Smooth muscle cell (in vitro differentiated cells): ENCODE measurements around the gene GNL1. TPM values are rescaled to one million over a fixed set of nuclear protein-coding genes. Genes with fewer than 3 reads are reported as not detected.

Experiments used
- DNase-seq: peaks from one replicate; lab custom pipeline; 2025; ENCODE audit not compliant: unreplicated experiment; lab: John Stamatoyannopoulos, UW
- H2AFZ ChIP-seq: fragments of 200-600 bp; sonication (generic); 2 replicates; pipeline ENCODE4 v1.6.0; 2016; ENCODE audit warnings: antibody characterized with exemption, low read depth, mild to moderate bottlenecking
- H3F3A ChIP-seq: fragments of 200-600 bp; sonication (generic); 2 replicates; pipeline ENCODE4 v1.6.0; 2017; ENCODE audit warnings: antibody characterized with exemption, low read depth
- H3K27ac ChIP-seq: fragments of 200-600 bp; sonication (generic); 2 replicates; pipeline ENCODE4 v1.5.1; 2016; ENCODE audit warnings: low read depth, mild to moderate bottlenecking
- H3K27me3 ChIP-seq: fragments of 200-600 bp; sonication (generic); 2 replicates; pipeline ENCODE4 v1.6.1; 2016; ENCODE audit warnings: low read depth, mild to moderate bottlenecking
- H3K36me3 ChIP-seq: fragments of 200-600 bp; sonication (generic); 2 replicates; pipeline ENCODE4 v1.5.1; 2016; ENCODE audit warnings: low read depth
- H3K4me1 ChIP-seq: fragments of 200-600 bp; sonication (generic); 2 replicates; pipeline ENCODE4 v1.5.1; 2016; ENCODE audit warnings: low read depth
- H3K4me2 ChIP-seq: fragments of 200-600 bp; sonication (generic); 2 replicates; pipeline ENCODE4 v1.6.0; 2016; ENCODE audit warnings: mild to moderate bottlenecking
- H3K4me3 ChIP-seq: fragments of 200-600 bp; sonication (generic); 2 replicates; pipeline ENCODE4 v1.5.1; 2016; ENCODE audit warnings: mild to moderate bottlenecking
- H3K79me2 ChIP-seq: fragments of 200-600 bp; sonication (generic); 2 replicates; pipeline ENCODE4 v1.6.0; 2016; ENCODE audit warnings: low read depth, mild to moderate bottlenecking
- H3K9ac ChIP-seq: fragments of 200-600 bp; sonication (generic); 2 replicates; pipeline ENCODE4 v1.6.0; 2016; ENCODE audit warnings: low read depth
- H3K9me3 ChIP-seq: fragments of 200-600 bp; sonication (generic); replicated peaks from 2 replicates; pipeline ENCODE4 v1.5.1; 2016; ENCODE audit warnings: low read depth
- H4K20me1 ChIP-seq: fragments of 200-600 bp; sonication (generic); 2 replicates; pipeline ENCODE4 v1.6.0; 2016; ENCODE audit warnings: low read depth
- WGBS: methylation state at CpG from one replicate; pipeline ENCODE4 v1.1.7; 2016; ENCODE audit warnings: low lambda C conversion rate; 5-methylcytosine and 5-hydroxymethylcytosine counted together
- polyA plus RNA-seq: library from polyadenylated mRNA; unstranded; fragments of >200 nt; fragmentation: Nextera tagmentation; extraction: Ambion mirVana; gene quantifications from 2 replicates; pipeline ENCODE4 v1.2.1, GENCODE V29; 2016
- total RNA-seq: library from RNA; depleted of rRNA; stranded (reverse); fragments of >200 nt; gene quantifications from 2 replicates; pipeline ENCODE4 v1.2.3, GENCODE V29; 2014
- TF ChIP-seq, protein P1 (sequence below): fragments of 200-600 bp; sonication (generic); IDR thresholded peaks from 2 replicates; pipeline ENCODE4 v1.5.1; 2017; ENCODE audit warnings: borderline replicate concordance, mild to moderate bottlenecking, antibody characterized with exemption; ENCODE audit not compliant: insufficient read depth, poor library complexity, severe bottlenecking

Gene GNL1, protein sequence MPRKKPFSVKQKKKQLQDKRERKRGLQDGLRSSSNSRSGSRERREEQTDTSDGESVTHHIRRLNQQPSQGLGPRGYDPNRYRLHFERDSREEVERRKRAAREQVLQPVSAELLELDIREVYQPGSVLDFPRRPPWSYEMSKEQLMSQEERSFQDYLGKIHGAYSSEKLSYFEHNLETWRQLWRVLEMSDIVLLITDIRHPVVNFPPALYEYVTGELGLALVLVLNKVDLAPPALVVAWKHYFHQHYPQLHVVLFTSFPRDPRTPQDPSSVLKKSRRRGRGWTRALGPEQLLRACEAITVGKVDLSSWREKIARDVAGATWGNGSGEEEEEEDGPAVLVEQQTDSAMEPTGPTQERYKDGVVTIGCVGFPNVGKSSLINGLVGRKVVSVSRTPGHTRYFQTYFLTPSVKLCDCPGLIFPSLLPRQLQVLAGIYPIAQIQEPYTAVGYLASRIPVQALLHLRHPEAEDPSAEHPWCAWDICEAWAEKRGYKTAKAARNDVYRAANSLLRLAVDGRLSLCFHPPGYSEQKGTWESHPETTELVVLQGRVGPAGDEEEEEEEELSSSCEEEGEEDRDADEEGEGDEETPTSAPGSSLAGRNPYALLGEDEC
- total RNA-seq (16.5 and 27.2 TPM in 2 replicates), polyA plus RNA-seq (92.7 and 104 TPM in 2 replicates)

DNA sequence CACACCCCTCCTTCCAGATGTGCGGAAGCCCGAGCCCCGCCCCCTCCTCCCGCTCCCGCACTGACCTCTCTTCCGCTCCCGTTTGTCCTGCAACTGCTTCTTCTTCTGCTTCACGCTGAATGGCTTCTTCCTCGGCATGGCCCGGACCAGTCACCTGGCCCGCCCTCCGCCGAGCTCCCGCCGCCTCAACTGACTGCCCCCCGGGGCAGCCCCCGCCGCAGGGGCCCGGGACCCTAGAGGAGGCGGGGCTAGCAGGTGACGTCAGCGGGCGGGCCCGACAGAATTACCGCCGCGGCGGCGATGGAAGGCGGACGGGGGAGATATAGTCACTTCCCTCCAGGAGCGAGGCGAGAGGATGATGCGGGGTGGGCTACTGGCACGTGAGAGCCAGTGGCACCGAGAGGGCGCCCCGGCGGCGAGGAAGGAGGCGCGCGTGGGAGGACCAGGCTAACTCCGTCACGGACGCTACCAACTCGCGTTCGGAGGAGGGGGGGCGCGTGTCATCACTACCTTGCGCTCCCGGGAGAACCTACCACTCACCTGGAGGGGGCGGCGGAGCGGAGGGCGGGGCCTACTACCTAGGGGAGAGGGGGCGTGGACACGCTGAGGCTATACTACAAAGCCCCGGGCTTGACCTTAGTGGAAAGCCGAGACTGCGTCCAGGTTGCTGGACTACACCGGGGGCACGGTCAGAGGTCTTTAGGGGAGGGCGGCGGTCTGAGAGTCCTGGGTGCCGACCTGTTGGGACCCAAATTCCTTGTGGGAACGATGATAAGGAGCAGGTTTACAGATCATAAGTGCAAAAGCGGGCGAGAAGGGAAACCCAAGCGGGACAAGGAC, at the start of gene GNL1:
Gene GNL1 (minus strand): TSS at position 424 of the 840 bp plus-strand sequence. CDS start 286 bp downstream, at position 138.
- under 1% methylated on average over 56 of the region's 71 CpGs for WGBS
- H3K9me3 ChIP-seq: no peaks in the 10 kb centered on the region
- H2AFZ ChIP-seq: peak within 1 kb of the TSS; percentile 79
- H3K4me3 ChIP-seq: peak within 1 kb of the TSS; percentile 88
- H3K27ac ChIP-seq: peak within 1 kb of the TSS; percentile 99
- H3K9ac ChIP-seq: peak within 1 kb of the TSS; percentile 97
- H3K4me1 ChIP-seq: peaks cover 12% of the 10 kb centered on the region
- H4K20me1 ChIP-seq: peaks cover 7% of the 10 kb centered on the region
- H3K4me2 ChIP-seq: peak within 1 kb of the TSS; percentile 96
- no peaks in the 10 kb centered on the region for H3K27me3 ChIP-seq
- DNase-seq: peak; percentile 97
- H3K36me3 ChIP-seq: no peaks in the 10 kb centered on the region
- TF ChIP-seq, protein P1, sequence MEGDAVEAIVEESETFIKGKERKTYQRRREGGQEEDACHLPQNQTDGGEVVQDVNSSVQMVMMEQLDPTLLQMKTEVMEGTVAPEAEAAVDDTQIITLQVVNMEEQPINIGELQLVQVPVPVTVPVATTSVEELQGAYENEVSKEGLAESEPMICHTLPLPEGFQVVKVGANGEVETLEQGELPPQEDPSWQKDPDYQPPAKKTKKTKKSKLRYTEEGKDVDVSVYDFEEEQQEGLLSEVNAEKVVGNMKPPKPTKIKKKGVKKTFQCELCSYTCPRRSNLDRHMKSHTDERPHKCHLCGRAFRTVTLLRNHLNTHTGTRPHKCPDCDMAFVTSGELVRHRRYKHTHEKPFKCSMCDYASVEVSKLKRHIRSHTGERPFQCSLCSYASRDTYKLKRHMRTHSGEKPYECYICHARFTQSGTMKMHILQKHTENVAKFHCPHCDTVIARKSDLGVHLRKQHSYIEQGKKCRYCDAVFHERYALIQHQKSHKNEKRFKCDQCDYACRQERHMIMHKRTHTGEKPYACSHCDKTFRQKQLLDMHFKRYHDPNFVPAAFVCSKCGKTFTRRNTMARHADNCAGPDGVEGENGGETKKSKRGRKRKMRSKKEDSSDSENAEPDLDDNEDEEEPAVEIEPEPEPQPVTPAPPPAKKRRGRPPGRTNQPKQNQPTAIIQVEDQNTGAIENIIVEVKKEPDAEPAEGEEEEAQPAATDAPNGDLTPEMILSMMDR: no peak
- H3K79me2 ChIP-seq: peaks cover 52% of the 10 kb centered on the region
- H3F3A ChIP-seq: no peaks in the 10 kb centered on the region

DNA sequence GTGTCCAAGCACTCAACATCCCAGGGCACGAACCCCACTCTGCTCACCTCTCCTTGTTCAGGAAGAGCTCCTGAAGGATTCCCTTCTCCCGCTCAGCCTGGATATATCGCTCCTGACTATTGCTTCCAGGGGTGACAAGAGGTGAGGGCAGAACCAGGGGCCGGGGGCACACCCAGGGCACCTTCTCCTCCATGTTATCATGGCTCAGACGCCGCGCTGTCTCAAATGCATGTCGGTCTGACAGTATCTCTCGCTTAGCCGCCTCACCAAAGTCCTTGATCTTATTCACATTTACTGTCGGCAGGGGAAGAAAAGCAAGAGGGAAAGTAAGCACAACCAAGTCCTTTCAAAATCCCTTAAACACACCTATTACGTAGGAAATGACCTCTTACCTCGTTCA, 47.7 kb upstream of the GNL1 start:
- H3K27ac ChIP-seq: no peak overlapping the region
- no peak overlapping the region for H3K4me3 ChIP-seq
- peaks cover 15% of the 10 kb centered on the region for H3K79me2 ChIP-seq
- no peaks in the 10 kb centered on the region for H3K27me3 ChIP-seq
- H3F3A ChIP-seq: peaks cover 54% of the 10 kb centered on the region
- no peaks in the 10 kb centered on the region for H3K4me1 ChIP-seq
- DNase-seq: no peak
- no peak overlapping the region for H3K4me2 ChIP-seq
- no peaks in the 10 kb centered on the region for H3K9me3 ChIP-seq
- no peak overlapping the region for H3K9ac ChIP-seq
- H2AFZ ChIP-seq: no peak overlapping the region
- TF ChIP-seq, protein P1: no peak
- H4K20me1 ChIP-seq: peaks cover 94% of the 10 kb centered on the region
- WGBS: 98% methylated on average over 13 of the region's 13 CpGs
- H3K36me3 ChIP-seq: peaks cover 39% of the 10 kb centered on the region

DNA sequence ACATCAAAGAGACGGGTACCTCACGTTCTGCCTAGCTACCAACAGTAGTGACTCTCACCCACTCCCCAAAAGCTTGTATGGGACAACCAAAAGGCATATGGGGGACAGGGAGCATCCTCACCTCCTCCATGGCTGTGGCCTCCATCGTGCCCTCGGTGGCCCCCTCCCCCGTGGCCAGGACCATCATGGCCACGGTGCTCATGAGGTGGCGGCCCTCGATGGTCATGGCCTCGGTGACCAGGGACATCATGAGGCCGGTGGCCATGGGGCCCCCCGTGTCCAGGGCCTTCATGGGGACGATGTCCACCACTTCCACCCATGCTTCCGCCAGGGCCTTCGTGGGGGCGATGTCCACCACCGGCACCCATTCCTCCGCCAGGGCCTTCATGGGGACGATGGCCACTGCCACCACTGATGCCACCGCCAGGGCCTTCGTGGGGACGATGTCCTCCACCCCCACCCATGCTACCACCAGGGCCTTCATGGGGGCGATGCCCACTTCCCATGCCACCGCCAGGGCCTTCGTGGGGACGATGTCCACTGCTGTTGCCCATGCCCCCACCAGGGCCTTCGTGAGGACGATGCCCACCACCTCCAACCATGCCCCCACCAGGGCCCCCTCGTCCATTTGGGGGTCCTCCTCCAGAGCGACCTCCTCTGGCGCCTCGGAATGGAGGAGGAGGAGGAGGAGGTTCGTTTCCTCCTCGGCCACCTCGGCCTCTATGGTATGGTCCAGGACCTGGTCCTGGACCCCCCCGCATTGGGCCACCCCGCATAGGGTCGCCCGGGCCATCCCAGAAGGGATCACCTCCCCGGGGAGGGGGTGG, 45.7 kb upstream of the GNL1 start:
- peaks cover 35% of the 10 kb centered on the region for H3K36me3 ChIP-seq
- no peak overlapping the region for H3K4me3 ChIP-seq
- H3K27me3 ChIP-seq: no peaks in the 10 kb centered on the region
- H3K27ac ChIP-seq: no peak overlapping the region
- H3K4me2 ChIP-seq: no peak overlapping the region
- no peak for DNase-seq
- H3F3A ChIP-seq: peaks cover 53% of the 10 kb centered on the region
- no peaks in the 10 kb centered on the region for H3K4me1 ChIP-seq
- peaks cover 75% of the 10 kb centered on the region for H4K20me1 ChIP-seq
- no peaks in the 10 kb centered on the region for H3K9me3 ChIP-seq
- 99% methylated on average over 36 of the region's 39 CpGs for WGBS
- no peak overlapping the region for H2AFZ ChIP-seq
- no peak overlapping the region for H3K9ac ChIP-seq
- H3K79me2 ChIP-seq: peaks cover 8% of the 10 kb centered on the region
- TF ChIP-seq, protein P1: no peak
